AG09309 (cell line): ENCODE results near the gene NDUFS2.
A peak's percentile ranks its signal among the peaks of the same experiment; 100 is the strongest.

Experiments used
- DNase-seq: peaks from one replicate; pipeline ENCODE4 v3.0.0-alpha.2; 2010; ENCODE audit warnings: low read depth
- H3K4me3 ChIP-seq: 2 replicates; pipeline ENCODE4 v1.5.1; 2011; ENCODE audit warnings: mild to moderate bottlenecking, low read depth, low read length, moderate library complexity; ENCODE audit not compliant: control insufficient read depth
- TF ChIP-seq, protein P1 (sequence below): IDR thresholded peaks from 2 replicates; pipeline ENCODE4 v1.5.1; 2011; ENCODE audit warnings: mild to moderate bottlenecking, low read depth, low read length, inconsistent platforms; ENCODE audit not compliant: insufficient read depth, control insufficient read depth; ENCODE audit errors: missing control alignments

NDUFS2 gene

DNA sequence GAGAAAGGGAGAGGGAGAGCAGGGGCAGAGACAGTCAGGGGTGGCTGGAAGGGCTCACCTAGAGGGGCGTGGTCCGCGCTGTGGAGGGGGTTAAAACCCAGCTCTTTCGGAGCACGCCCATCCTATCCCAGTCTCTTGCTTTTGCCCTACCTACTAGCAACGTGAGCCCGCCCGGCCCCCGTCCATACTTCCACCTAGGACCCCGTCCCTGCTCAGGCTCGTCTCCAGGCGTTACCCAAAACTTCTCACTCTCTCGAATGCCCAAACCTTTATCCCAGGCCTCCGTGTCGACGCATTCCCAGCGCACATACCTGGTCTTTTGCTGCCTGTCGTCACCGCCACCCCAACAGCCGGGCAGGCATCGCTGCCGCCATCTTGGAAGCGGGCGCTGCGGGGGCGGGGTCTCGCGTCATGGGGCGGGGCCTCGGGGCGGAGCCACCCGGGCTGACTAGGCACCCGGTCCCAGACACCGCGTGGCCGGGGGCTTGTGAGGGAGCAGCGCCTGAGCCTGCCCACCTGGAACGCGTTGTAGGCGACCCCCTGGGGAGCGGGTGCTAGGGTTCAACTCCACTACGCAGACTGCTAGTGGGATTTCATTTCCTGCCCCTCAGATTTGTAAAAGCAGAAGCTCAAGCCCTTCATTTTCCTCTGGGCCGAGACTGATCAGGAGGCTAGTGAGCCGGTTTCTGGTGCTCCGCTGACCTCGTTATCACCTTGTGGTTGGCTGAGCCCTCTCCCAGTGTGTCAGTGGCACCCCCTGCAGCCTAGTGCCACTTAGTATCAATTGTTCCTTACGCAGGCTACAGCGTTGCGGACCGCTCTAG is 24.8 kb upstream of the NDUFS2 start, which contains the start of gene B4GALT3:
Gene B4GALT3, minus strand, starts transcription at position 396 of the 824 bp plus-strand sequence. CDS start 1,447 bp downstream, outside the sequence.
- peak within 1 kb of the TSS; percentile 99 for H3K4me3 ChIP-seq
- no peak for DNase-seq
- TF ChIP-seq, protein P1, sequence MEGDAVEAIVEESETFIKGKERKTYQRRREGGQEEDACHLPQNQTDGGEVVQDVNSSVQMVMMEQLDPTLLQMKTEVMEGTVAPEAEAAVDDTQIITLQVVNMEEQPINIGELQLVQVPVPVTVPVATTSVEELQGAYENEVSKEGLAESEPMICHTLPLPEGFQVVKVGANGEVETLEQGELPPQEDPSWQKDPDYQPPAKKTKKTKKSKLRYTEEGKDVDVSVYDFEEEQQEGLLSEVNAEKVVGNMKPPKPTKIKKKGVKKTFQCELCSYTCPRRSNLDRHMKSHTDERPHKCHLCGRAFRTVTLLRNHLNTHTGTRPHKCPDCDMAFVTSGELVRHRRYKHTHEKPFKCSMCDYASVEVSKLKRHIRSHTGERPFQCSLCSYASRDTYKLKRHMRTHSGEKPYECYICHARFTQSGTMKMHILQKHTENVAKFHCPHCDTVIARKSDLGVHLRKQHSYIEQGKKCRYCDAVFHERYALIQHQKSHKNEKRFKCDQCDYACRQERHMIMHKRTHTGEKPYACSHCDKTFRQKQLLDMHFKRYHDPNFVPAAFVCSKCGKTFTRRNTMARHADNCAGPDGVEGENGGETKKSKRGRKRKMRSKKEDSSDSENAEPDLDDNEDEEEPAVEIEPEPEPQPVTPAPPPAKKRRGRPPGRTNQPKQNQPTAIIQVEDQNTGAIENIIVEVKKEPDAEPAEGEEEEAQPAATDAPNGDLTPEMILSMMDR, result no peak

DNA sequence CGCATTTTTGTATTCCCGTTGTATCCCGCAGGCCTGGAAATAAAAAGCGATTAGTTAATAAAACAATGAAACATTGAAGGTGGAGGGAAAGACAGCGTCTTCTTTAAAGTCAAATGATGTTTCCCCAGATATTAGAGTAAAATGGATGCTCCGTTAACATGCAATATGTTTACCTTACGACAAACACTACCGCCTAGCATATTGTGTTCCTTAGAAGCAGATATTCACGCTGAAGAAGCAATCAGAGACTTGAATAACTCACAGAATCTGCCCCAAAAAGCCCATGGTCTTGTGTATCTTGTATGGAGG is 24.3 kb upstream of the NDUFS2 start:
- DNase-seq, result no peak
- no peak overlapping the region; the same call in 1 of the 2 replicates for H3K4me3 ChIP-seq
- TF ChIP-seq, protein P1, result no peak

DNA sequence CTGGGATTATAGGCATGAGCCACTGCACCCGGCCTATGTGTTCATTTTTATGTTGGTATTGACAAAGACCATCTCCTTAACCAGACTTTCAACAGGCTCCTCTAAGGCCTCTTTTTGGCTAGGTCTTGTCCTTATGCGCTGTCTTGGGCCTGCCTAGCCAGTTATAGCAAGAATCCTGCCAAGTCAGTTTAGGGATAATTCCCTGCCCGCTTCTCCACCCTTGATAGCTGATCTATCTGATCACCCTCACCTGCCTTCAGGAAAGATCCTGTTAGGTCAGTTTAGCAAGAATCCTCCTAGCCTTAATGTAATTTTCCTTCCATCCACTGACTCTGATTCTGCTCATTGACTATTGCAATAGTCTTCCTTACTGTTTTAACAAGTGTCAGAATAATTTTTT is 22.5 kb upstream of the NDUFS2 start:
- no peak overlapping the region for H3K4me3 ChIP-seq
- TF ChIP-seq, protein P1, result no peak
- no peak for DNase-seq

DNA sequence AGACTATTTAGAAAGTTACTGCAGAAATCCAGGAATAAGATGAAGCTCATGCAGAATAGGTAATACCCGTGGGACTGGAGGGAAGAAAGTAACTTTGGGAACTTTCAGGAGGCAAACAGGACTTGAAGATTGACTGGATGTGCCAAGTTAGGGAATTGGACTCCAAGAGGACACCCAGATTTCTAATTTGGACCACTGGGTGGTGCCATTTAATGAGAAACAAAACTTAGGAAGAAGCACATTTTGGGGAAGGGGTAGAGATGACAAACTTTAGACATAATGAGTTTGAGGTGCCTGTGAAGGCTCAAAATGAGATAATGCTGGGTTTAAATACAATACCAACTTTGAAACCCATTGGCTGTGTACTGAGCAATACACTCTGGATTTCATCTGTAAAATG is 21.5 kb upstream of the NDUFS2 start:
- no peak overlapping the region for H3K4me3 ChIP-seq
- TF ChIP-seq, protein P1, result peak; percentile 38
- no peak for DNase-seq

DNA sequence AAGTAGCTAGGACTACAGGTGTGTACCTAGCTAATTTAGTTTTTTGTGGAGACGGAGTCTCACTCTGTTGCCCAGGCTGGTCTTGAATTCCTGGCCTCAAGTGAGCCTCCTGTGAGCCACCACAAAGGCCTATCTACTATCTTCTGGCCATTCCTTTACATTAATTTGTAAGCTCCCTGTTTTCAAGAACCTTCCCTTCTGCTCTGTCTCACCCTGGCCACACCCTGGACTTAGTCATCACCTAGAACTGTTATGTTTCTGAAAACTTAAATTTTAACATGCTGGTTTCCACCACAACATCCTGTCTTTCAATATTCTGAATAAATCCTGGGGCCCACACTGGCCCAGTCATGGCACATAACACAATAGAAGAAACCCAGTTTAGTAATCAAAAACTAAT is 20.0 kb upstream of the NDUFS2 start:
- no peak for DNase-seq
- TF ChIP-seq, protein P1, result no peak
- H3K4me3 ChIP-seq, result no peak overlapping the region

DNA sequence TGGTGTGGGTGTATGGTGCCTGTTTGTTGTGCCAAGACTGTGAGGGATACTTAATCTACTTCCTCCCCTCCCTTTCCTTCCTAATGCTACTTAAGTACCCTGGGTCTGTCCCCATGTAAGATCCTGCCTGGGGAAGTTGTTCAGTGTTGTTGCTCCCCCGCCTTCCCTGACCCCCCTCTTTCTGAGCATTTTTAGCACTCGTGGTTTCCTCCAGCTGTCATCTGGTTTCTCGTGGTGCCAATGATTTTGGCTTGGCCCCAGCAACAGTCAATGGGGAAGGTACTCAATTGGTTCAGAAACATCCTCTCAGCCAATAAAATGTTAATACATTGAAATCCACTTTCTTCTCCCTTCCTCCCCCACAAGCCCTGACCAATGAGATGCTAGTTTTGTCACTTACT is 16.9 kb upstream of the NDUFS2 start:
- TF ChIP-seq, protein P1, result no peak
- H3K4me3 ChIP-seq, result no peak overlapping the region
- DNase-seq, result no peak
